Neural cell (in vitro differentiated cells): Measurements from ENCODE around the gene TMEFF2. TPM values are rescaled to one million over a fixed set of nuclear protein-coding genes. Genes with fewer than 3 reads are reported as not detected.

Experiments used
- H2AFZ ChIP-seq: fragments of 200-600, 300-800 bp; sonication (generic), shearing (Covaris generic); 2 replicates; pipeline ENCODE4 v1.6.0; 2014; ENCODE audit warnings: low read depth, mild to moderate bottlenecking, antibody characterized with exemption, low read length, moderate library complexity
- H3F3A ChIP-seq: fragments of 200-600 bp; shearing (Covaris generic); 2 replicates; pipeline ENCODE4 v1.6.1; 2016; ENCODE audit warnings: mild to moderate bottlenecking, moderate library complexity, mixed read lengths, antibody characterized with exemption, low read length; ENCODE audit not compliant: insufficient read depth, poor library complexity, severe bottlenecking
- H3K27ac ChIP-seq: fragments of 200-600, 300-800 bp; sonication (generic), shearing (Covaris generic); 2 replicates; pipeline ENCODE4 v1.5.1; 2014; ENCODE audit warnings: mild to moderate bottlenecking, low read length, moderate library complexity
- H3K27me3 ChIP-seq: fragments of 300-800, 200-600 bp; sonication (generic), shearing (Covaris generic); 2 replicates; pipeline ENCODE4 v1.6.0; 2014; ENCODE audit warnings: mild to moderate bottlenecking, low read depth, low read length, moderate library complexity; ENCODE audit not compliant: insufficient read depth
- H3K36me3 ChIP-seq: fragments of 300-800, 200-600 bp; sonication (generic), shearing (Covaris generic); 2 replicates; pipeline ENCODE4 v1.5.1; 2014; ENCODE audit warnings: mild to moderate bottlenecking, antibody characterized with exemption, low read length, moderate library complexity; ENCODE audit not compliant: insufficient read depth
- H3K4me2 ChIP-seq: fragments of 300-800, 200-600 bp; sonication (generic), shearing (Covaris generic); 2 replicates; pipeline ENCODE4 v1.6.0; 2014; ENCODE audit warnings: mild to moderate bottlenecking, low read length
- H3K4me3 ChIP-seq: fragments of 300-800, 200-600 bp; sonication (generic), shearing (Covaris generic); 2 replicates; pipeline ENCODE4 v1.5.1; 2014; ENCODE audit warnings: mild to moderate bottlenecking, low read length, moderate library complexity
- H3K79me2 ChIP-seq: fragments of 200-600 bp; shearing (Covaris generic); replicated peaks from 2 replicates; pipeline ENCODE4 v1.6.0; 2014; ENCODE audit warnings: mild to moderate bottlenecking, low read length, moderate library complexity; ENCODE audit not compliant: insufficient read depth
- H3K9ac ChIP-seq: fragments of 300-800, 200-600 bp; sonication (generic), shearing (Covaris generic); 2 replicates; pipeline ENCODE4 v1.6.1; 2016; ENCODE audit warnings: mild to moderate bottlenecking, low read length, mixed read lengths
- H3K9me2 ChIP-seq: fragments of 200-600 bp; shearing (Covaris generic); 2 replicates; pipeline ENCODE4 v1.6.1; 2016; ENCODE audit warnings: mild to moderate bottlenecking, low read length, mixed read lengths; ENCODE audit not compliant: insufficient read depth
- H3K9me3 ChIP-seq: fragments of 200-600, 300-800 bp; sonication (generic), shearing (Covaris generic); 2 replicates; pipeline ENCODE4 v1.6.1; 2016; ENCODE audit warnings: mild to moderate bottlenecking, mixed run types, low read length, moderate library complexity, mixed read lengths
- H4K20me1 ChIP-seq: fragments of 200-600 bp; shearing (Covaris generic); 2 replicates; pipeline ENCODE4 v1.6.1; 2016; ENCODE audit warnings: mild to moderate bottlenecking, mixed run types; ENCODE audit not compliant: insufficient read depth
- EP300 ChIP-seq: fragments of 450-650 bp; conservative IDR thresholded peaks from 2 replicates; pipeline ENCODE4 v1.6.1; 2014; ENCODE audit warnings: antibody characterized with exemption, mild to moderate bottlenecking, moderate library complexity; ENCODE audit not compliant: poor library complexity, severe bottlenecking
- EZH2 ChIP-seq: fragments of 200-600, 300-800 bp; shearing (Covaris generic), sonication (generic); IDR thresholded peaks from 2 replicates; pipeline ENCODE4 v1.6.1; 2014; ENCODE audit warnings: antibody characterized with exemption, low read length, borderline replicate concordance, mild to moderate bottlenecking; ENCODE audit not compliant: insufficient read depth, poor library complexity, severe bottlenecking
- MXI1 ChIP-seq: fragments of 450-650 bp; conservative IDR thresholded peaks from 2 replicates; pipeline ENCODE4 v1.6.1; 2014; ENCODE audit warnings: antibody characterized with exemption, mild to moderate bottlenecking; ENCODE audit not compliant: poor library complexity, severe bottlenecking
- POLR2AphosphoS5 ChIP-seq: IDR thresholded peaks from 2 replicates; pipeline ENCODE4 v1.6.1; 2012
- RAD21 ChIP-seq: fragments of 450-650 bp; conservative IDR thresholded peaks from 2 replicates; pipeline ENCODE4 v1.6.1; 2014; ENCODE audit warnings: antibody characterized with exemption, mild to moderate bottlenecking, moderate library complexity
- SMC3 ChIP-seq: fragments of 450-650 bp; conservative IDR thresholded peaks from 2 replicates; pipeline ENCODE4 v1.6.1; 2014; ENCODE audit warnings: antibody characterized with exemption, mild to moderate bottlenecking, moderate library complexity; ENCODE audit not compliant: poor library complexity
- TAF1 ChIP-seq: IDR thresholded peaks from 2 replicates; pipeline ENCODE4 v1.6.1; 2012; ENCODE audit warnings: low read depth
- polyA plus RNA-seq: library from polyadenylated mRNA; depleted of rRNA; stranded (reverse); fragments of >200 nt; gene quantifications from 2 replicates; pipeline ENCODE4 v1.2.3, GENCODE V29; 2014
- TF ChIP-seq, protein P1 (sequence below): IDR thresholded peaks from 2 replicates; pipeline ENCODE4 v1.6.1; 2012; ENCODE audit warnings: borderline replicate concordance
- TF ChIP-seq, protein P2 (sequence below): fragments of 450-650 bp; IDR thresholded peaks from 2 replicates; pipeline ENCODE4 v1.5.1; 2014; ENCODE audit warnings: antibody characterized with exemption, mild to moderate bottlenecking, moderate library complexity; ENCODE audit not compliant: poor library complexity, severe bottlenecking

TMEFF2 gene
- polyA plus RNA-seq, 1 donor from 2014 or later, result 24.6 TPM

DNA sequence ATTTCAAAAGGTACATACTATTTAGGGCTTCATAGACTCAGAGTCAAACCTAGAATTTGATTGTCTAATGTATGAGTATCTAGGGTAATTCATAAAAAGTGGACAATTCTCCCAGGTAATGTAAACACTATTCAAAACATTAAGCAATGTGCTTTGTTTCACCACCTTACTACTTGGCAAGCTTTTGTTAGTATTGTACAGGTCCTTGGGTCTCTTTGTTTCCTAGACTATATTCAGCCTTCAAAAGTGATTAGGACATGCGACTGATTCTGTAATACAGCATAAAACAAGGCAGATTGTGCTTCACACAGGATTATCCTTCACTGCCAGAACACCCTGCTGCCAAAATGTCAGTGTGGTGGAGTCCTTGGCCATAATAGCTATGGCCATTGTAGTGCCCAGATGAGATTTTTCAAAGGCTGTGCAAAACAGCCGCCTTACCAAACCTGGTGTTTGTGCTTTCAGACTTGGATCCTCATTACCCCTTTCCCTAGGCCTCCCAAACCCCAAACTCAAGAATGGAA, 257.8 kb downstream of the TMEFF2 start:
- Histone ChIP-seq H3K4me2 (no peak overlapping the region), H3K27me3 (no peaks in the 10 kb centered on the region), H3K9ac (no peak overlapping the region), H3K36me3 (no peaks in the 10 kb centered on the region), H3K9me3 (no peaks in the 10 kb centered on the region), H3K9me2 (no peaks in the 10 kb centered on the region), H3K27ac (no peak overlapping the region), H3F3A (peaks cover 7% of the 10 kb centered on the region), H3K79me2 (no peaks in the 10 kb centered on the region), H3K4me3 (no peak overlapping the region), H2AFZ (no peak overlapping the region), H4K20me1 (no peaks in the 10 kb centered on the region)
- no peak for TF ChIP-seq POLR2AphosphoS5
- TF ChIP-seq RAD21, result no peak
- TF ChIP-seq EP300, result no peak
- TF ChIP-seq, protein P1, sequence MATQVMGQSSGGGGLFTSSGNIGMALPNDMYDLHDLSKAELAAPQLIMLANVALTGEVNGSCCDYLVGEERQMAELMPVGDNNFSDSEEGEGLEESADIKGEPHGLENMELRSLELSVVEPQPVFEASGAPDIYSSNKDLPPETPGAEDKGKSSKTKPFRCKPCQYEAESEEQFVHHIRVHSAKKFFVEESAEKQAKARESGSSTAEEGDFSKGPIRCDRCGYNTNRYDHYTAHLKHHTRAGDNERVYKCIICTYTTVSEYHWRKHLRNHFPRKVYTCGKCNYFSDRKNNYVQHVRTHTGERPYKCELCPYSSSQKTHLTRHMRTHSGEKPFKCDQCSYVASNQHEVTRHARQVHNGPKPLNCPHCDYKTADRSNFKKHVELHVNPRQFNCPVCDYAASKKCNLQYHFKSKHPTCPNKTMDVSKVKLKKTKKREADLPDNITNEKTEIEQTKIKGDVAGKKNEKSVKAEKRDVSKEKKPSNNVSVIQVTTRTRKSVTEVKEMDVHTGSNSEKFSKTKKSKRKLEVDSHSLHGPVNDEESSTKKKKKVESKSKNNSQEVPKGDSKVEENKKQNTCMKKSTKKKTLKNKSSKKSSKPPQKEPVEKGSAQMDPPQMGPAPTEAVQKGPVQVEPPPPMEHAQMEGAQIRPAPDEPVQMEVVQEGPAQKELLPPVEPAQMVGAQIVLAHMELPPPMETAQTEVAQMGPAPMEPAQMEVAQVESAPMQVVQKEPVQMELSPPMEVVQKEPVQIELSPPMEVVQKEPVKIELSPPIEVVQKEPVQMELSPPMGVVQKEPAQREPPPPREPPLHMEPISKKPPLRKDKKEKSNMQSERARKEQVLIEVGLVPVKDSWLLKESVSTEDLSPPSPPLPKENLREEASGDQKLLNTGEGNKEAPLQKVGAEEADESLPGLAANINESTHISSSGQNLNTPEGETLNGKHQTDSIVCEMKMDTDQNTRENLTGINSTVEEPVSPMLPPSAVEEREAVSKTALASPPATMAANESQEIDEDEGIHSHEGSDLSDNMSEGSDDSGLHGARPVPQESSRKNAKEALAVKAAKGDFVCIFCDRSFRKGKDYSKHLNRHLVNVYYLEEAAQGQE, result no peak
- TF ChIP-seq, protein P2, sequence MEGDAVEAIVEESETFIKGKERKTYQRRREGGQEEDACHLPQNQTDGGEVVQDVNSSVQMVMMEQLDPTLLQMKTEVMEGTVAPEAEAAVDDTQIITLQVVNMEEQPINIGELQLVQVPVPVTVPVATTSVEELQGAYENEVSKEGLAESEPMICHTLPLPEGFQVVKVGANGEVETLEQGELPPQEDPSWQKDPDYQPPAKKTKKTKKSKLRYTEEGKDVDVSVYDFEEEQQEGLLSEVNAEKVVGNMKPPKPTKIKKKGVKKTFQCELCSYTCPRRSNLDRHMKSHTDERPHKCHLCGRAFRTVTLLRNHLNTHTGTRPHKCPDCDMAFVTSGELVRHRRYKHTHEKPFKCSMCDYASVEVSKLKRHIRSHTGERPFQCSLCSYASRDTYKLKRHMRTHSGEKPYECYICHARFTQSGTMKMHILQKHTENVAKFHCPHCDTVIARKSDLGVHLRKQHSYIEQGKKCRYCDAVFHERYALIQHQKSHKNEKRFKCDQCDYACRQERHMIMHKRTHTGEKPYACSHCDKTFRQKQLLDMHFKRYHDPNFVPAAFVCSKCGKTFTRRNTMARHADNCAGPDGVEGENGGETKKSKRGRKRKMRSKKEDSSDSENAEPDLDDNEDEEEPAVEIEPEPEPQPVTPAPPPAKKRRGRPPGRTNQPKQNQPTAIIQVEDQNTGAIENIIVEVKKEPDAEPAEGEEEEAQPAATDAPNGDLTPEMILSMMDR, result no peak
- no peak for TF ChIP-seq MXI1
- TF ChIP-seq EZH2, result no peak
- no peak for TF ChIP-seq SMC3
- TF ChIP-seq TAF1, result no peak

DNA sequence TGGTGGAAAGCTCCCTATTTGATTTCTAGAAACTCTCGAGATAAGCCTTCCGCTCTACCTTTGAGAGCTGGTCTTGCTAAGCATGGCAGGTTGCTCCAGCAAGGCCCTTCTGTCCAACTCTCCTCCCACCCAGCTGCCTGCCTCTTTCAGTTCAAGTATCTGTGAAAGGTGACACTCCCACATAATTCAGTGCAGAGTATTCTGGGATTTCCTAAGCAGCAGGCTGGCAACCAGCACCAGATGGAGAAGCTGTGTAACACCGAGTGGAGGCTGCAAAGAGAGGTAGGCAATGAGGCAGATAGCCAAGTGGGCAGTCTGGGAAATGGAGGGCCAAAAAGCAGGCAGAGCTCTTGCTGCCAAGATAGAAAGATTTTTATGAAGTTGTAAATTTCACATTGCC, 259.5 kb downstream of the TMEFF2 start:
- Histone ChIP-seq H3K4me2 (no peak overlapping the region), H3K4me3 (no peak overlapping the region), H3K9me2 (no peaks in the 10 kb centered on the region), H3K79me2 (no peaks in the 10 kb centered on the region), H3F3A (peaks cover 7% of the 10 kb centered on the region), H3K27ac (no peak overlapping the region), H2AFZ (no peak overlapping the region), H4K20me1 (no peaks in the 10 kb centered on the region), H3K9me3 (no peaks in the 10 kb centered on the region), H3K27me3 (no peaks in the 10 kb centered on the region), H3K36me3 (no peaks in the 10 kb centered on the region), H3K9ac (no peak overlapping the region)
- TF ChIP-seq, protein P1, result no peak
- TF ChIP-seq RAD21, result no peak
- no peak for TF ChIP-seq TAF1
- TF ChIP-seq, protein P2, result no peak
- no peak for TF ChIP-seq EZH2
- no peak for TF ChIP-seq SMC3
- TF ChIP-seq MXI1, result no peak
